Astrocyte of the spinal cord (primary cell): Measurements from ENCODE around the gene OGT.

Source experiments
- DNase-seq: peaks from one replicate; pipeline ENCODE4 v3.0.0; 2011; ENCODE audit warnings: low read depth, low spot score
- H3K4me3 ChIP-seq: 2 replicates; pipeline ENCODE4 v1.5.1; 2011; ENCODE audit warnings: low read depth, mild to moderate bottlenecking, low read length, moderate library complexity
- in situ Hi-C: cut with HindIII; loops from 2 replicates; pipeline ENCODE4 v1.10.0; 2017; ENCODE audit warnings: low sequenced_read_pairs
- TF ChIP-seq, protein P1 (sequence below): IDR thresholded peaks from 2 replicates; pipeline ENCODE4 v1.5.1; 2012; ENCODE audit warnings: low read depth, mild to moderate bottlenecking, low read length, inconsistent platforms

The OGT gene

DNA sequence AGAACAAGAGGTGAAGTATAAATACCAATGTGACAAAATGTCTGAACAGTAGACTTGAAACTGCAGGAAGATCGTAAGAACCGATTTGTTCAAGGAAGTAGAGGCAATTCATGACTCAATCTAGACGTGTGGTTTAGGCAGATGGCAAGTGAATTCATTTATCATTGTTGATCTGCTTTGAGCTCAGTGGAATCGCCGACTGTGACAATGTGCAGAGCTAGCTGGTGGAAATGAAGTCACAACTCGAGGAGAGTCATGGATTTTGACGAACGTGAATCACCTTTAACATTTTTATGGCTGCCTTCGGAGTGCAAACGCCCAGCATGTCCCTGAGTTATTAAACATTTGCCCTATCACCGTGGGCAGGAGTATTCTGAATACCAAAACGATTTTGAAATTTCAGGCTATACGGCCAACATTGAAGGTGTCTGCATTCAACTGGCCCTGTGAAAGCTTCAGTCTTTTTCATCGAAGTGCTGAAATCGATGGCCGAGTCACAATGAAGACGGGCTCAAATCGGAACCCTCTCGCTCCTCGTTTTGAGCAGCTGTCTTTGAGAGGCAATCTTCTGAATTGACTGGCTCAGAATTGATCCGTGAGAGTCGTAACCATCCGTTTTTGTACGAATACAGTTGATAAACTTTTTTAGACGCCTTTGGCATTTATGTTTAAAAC, 689 bp upstream of the OGT start:
- DNase-seq, result peak; percentile 53
- in situ Hi-C loops, result no loop called here
- H3K4me3 ChIP-seq, result peak overlapping the region; percentile 95

DNA sequence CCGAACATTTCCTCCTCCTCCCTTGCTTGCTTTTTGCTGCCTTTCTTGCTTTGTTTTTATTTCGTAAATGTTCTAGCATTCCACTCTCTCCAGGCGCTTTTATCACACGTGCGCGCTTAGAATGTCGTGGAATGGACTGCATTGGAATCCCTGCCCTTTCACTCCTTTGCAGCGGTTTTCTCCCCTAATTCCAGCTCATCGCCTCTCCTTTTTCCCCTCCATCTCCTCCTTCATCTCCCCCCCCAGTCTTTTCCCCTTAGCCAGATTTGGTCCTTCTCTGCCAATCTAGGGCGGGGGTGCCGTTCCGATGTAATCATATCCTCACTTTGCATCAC, 579 bp downstream of the OGT start:
- H3K4me3 ChIP-seq, result peak overlapping the region; percentile 95
- TF ChIP-seq, protein P1, sequence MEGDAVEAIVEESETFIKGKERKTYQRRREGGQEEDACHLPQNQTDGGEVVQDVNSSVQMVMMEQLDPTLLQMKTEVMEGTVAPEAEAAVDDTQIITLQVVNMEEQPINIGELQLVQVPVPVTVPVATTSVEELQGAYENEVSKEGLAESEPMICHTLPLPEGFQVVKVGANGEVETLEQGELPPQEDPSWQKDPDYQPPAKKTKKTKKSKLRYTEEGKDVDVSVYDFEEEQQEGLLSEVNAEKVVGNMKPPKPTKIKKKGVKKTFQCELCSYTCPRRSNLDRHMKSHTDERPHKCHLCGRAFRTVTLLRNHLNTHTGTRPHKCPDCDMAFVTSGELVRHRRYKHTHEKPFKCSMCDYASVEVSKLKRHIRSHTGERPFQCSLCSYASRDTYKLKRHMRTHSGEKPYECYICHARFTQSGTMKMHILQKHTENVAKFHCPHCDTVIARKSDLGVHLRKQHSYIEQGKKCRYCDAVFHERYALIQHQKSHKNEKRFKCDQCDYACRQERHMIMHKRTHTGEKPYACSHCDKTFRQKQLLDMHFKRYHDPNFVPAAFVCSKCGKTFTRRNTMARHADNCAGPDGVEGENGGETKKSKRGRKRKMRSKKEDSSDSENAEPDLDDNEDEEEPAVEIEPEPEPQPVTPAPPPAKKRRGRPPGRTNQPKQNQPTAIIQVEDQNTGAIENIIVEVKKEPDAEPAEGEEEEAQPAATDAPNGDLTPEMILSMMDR, result no peak
- no peak for DNase-seq
- in situ Hi-C loops, result no loop called here

More for the DNA sequence above, 689 bp upstream of the OGT start:
- TF ChIP-seq, protein P1, result no peak

DNA sequence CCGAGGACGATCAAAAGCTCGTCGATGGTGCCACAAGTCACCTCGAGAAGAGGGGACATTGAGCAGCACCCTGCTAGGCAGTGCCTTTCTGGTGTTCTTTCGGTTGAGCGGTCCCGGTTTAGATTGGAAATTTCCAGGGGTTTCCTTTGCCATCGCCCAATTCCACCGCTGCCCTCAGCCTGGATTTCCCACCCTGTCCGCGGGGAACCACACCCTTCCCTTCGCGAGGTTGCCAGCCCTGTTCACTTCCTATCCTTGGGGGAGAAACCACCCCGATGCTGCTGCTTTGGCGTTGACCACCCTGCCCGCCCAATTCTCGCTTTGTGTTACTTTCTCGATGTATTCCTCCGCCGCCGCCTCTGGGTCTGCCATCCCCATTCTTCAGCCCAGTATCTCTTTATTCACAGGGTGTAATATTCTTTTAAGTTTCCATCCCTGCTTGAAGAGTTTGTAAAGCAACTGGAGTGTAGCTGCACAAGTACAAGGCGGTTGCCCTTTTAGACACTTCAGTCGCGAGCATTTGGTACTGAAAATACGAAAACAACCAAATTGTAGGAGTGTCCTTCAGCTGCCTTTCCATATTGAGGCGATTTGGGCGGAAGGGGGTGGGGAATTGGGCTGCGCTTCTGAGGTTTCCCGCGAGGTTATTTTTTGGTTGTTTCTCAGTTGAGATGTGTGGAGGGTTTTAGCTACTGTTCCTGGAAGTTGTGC, 1.1 kb downstream of the OGT start:
- in situ Hi-C loops, result no loop called here
- TF ChIP-seq, protein P1, result no peak
- peak; percentile 48 for DNase-seq
- H3K4me3 ChIP-seq, result peak overlapping the region; percentile 95

DNA sequence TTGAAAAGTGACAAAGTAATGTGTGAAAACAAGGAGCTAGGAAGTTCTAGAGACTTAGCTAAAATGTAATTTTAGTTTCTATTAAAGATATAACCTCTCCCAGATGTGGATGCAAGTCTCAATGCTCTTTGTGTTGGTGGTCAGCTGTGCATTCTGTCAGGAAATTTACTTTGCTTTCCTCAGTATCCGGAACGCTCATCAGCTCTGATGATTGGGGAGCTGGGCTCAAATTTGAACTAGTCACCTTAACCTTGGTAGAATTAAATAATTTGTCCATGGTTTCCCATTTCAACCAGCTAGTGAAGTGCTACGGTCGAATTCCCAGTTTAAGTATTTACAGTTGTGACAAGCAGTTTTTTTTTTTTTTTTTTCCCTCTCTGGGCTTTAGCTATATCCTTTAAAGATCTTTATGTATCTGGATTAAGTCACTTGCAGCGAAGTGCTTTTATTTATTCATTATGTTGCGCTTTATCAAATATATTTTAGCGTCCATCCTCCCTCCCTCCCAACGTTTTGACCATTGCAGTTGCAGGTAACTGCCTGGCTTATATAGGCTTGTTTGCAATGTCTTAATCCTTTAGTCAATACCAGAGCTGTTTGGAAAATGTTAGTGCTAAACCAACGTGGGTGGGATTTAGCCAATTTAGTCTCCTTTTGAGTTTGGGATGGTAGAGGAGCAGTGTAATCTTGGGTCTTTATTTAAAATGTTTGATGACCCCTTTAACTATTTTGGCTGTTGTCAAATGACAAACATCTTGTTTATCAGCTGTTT, 2.1 kb downstream of the OGT start:
- no peak for DNase-seq
- peak overlapping the region; percentile 95 for H3K4me3 ChIP-seq
- TF ChIP-seq, protein P1, result no peak
- in situ Hi-C loops, result no loop called here

DNA sequence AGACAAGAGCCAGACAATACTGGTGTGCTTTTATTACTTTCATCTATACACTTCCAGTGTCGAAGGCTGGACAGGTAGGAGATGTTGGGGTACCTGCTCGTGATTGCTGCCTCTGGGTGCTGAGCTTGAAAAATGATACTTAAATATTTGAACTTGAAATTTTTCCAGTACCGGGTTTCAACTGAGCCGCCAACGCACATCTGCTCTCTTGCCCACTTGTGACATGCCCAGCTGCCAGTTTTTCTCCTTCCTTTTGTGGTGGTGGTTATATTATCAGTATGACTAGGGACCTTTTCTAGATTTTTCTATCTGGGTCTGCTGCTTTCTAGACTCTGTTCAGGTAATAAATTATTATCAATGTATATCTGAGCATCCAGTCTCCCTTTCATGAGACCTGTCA, 3.4 kb downstream of the OGT start:
- TF ChIP-seq, protein P1, result no peak
- DNase-seq, result no peak
- H3K4me3 ChIP-seq, result peak overlapping the region; percentile 7
- in situ Hi-C loops, result no loop called here

DNA sequence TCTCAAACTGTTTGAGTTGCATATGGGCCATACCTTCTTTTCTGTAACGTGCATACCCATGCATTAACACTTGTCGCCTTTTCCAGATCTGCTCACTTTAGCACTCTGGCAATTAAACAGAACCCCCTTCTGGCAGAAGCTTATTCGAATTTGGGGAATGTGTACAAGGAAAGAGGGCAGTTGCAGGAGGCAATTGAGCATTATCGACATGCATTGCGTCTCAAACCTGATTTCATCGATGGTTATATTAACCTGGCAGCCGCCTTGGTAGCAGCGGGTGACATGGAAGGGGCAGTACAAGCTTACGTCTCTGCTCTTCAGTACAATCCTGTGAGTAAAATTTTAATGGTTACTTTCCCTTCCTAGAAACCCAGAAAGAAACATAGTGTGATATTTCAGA, 4.8 kb downstream of the OGT start:
- no peak for DNase-seq
- in situ Hi-C loops, result no loop called here
- TF ChIP-seq, protein P1, result no peak
- H3K4me3 ChIP-seq, result no peak overlapping the region
